NCI-H128 (cell line): ENCODE measurements around the gene AHRR.

Experiments
- DNase-seq: peaks from one replicate; lab custom pipeline; 2025; ENCODE audit not compliant: unreplicated experiment; lab: John Stamatoyannopoulos, UW

AHRR gene

DNA sequence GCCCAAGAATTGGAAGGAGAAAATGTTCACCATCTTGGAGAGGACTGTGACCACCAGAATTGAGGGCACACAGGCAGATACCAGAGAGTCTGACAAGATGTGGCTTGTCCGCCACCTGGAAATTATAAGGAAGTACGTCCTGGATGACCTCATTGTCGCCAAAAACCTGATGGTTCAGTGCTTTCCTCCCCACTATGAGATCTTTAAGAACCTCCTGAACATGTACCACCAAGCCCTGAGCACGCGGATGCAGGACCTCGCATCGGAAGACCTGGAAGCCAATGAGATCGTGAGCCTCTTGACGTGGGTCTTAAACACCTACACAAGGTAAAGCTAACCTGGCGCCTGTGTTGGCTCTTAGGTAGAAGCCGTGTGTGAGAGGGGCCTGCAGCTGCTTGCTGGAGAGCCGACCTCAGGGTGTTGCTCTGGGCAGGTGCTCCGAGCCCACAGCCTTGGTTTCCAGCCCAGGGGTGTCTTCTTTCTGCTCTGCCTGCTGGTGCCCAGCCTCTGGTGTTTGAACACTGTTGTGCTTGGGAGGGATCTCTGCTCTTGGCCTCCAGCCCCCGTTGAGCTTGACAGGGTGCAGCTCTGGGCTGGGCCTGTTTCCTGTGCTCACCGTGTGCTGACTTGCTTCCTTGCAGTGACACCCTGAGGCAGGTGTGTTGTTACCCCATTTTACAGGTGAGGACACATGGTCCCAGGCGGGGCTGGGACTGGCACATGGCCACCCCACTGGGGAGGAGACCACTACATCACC is 132.4 kb downstream of the AHRR start:
- no peak for DNase-seq

DNA sequence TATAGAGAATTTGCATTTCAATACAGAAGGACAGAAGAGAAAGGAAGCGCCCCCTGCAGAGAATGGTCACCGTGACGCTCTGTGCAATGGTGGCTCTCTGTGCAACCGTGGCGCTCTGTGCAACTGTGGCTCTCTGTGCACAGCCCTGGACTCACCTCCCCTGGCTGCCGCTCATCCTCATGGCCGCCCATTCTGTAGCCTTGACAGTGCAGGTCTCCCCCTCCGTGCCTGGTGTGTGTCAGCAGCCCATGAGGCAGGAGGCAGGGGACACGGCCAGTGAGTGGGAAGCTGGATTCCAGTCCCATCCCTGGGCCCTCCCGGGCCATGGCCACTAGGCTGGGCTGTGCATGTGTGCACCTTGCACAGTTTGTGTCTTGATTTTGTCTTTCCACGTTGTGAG is 133.4 kb downstream of the AHRR start:
- DNase-seq = no peak

DNA sequence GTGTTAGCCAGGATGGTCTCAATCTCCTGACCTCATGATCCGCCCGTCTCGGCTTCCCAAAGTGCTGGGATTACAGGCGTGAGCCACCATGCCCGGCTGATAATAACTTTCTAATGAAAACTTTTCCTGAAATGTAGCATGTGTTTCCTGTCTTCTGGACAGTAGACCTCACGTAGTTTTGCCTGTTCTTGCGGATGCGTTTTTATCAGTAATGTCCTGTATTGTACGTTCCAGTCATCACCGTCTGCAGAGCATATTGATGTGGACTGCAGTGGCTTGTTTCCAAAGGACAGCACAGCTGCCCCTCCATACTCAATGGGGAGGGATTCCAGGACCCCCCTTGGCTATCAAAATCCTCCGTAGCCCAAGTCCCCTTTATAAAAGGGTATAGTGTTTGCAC is 134.3 kb downstream of the AHRR start:
- DNase-seq = no peak

DNA sequence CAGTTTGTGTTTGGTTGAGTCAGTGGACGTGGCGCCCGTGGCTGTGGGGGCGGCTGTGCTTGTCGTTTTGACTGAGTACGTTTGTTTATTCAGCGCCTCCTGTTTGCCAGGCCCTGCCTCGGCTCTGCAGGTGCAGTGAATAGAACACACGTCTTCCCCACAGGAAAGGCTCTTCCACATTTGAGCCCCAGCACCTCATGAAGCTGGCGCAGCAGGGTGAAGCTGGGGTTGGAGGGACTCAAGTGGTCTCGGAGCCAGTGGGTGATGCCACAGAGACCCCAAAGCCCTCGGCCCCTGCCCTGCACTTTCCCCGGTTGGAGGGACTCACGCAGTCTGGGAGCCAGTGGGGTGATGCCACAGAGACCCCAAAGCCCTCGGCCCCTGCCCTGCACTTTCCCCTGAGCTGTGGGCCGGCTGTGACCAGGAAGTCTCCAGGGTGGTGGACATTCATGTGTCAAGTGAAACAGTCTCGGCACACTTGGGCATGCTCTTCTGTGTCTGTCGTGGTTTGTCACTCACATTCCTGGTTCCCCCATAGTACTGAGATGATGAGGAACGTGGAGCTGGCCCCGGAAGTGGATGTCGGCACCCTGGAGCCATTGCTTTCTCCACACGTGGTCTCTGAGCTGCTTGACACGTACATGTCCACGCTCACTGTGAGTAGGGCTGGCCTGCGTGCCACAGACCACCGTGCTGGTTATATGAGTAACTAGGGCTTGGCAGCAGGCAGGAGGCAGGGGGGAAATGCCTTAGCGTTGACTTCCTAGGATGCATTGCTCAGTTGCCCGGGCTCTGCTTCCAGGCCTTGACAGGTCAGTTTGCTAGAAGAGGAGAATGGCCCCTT is 135.1 kb downstream of the AHRR start:
- DNase-seq = no peak

DNA sequence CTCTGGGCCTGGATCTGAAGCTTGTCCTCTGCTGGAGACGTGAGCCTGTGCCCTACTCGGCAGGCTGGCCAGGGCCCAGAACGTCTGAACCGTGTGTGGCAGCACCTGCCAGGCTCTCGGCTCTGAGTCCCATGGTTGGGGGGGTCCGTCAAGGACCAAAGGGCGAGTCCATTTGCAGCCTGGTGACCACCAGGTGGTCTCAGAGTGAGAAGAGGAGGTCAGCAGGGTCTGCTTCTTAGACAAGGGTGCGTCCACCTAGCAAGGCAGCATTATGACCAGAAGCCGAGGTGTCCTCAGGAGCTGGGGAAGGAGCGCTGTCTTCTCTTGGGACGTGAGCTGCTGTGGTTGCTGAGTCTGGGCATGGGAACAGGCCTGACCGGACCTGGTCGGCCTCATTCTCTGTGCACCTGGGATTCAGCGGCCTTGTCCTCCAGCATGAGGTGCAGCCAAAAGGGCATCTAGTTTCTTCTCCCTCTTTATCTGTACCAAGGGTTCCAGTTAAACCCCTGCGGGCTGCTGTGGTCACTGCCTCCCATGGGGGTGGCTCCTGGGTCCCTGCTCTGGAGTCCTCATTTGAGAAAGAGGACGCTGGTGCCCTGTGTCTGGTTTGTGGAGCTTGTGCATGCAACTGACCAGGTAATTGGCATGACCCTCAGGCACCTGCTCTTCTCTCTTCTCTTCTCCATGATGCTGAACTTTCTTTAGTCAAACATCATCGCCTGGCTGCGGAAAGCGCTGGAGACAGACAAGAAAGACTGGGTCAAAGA is 135.9 kb downstream of the AHRR start:
- DNase-seq = no peak

DNA sequence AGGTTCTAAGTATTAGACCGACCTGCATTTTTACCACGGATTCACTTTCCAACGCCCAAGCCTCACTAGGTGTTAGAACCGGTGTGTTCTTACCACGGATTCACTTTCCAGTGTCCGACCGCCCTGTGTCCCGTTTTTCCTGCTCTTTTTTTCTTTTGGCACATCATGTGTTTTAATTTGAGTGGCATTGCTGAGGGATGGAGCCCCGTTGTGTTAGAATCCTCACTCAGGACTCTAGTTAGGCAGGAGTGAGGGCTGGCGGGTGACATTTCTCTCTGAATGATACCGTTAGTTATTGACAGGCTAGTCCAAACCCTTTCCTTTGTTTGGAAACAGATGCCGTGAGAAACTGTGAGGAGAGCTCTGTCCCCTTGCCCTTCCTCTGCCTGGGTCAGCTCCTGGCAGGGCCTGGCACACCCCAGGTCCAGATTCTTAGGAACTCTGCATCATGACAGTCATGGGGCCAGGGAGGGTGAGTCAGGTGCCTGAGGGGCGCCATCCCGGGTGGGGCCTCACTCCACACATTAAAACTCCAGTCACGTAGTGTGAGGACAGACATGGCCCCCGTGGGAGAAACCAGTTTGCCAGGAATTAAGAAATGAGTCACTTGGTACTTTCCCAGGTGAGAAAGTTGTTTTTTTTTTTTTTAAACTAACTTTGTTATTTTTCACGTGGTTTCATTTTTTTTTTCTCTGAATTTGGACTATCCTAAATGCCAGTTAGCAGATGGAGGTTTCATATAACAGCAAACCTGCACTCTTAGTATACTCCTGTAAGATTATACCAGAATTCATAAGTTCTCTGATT is 137.2 kb downstream of the AHRR start:
- no peak for DNase-seq

DNA sequence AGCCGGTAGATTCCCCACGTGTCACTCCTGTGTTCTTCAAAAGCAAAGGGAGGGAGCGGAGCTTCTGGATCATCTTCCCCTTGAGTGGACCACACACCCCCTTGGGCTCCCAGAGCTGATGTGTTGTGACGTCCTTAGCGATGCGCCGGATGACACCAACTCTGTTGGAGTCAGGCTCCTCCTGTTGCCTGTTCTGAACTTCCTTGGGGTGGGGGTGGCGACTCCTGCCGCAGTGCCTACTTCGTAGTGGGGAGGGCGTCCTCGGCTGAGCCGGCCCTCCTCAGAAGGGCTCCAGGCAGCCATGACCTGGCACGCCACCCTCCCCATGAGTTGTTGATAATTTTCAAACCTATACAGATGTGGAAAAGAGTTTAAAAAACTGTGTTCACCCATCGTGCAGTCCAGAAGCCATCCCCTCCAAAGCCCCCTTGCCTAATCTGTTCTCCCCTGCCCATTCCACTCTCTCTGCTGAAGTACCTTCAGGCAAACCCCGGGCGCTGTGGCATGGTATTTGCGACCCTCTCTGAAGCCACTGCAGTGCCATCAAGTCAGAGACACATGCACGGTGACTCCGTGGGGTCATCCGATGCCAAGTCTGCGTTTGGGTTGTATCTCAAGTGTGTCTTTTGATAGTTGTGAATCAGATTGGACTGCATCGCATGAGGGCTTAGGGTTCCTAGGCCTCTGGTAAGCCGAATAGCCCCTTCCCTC is 138.2 kb downstream of the AHRR start:
- no peak for DNase-seq

DNA sequence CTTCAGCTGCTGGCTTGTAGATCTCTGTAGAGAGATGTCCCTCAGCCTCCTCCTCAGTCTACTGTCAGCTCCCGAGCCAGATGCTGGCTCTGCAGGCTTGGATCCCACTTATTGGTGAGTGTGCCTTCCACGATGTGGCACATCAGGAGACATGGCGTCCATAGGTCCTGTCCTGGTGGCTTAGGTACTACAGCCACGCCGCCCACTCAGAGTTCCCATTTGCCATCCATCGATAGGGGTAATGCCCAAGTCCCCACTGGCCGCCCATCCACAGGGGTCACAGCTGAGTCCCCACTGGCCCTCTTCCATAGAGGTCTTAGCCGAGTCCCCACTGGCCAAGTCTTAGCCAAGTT is 138.7 kb downstream of the AHRR start:
- no peak for DNase-seq

DNA sequence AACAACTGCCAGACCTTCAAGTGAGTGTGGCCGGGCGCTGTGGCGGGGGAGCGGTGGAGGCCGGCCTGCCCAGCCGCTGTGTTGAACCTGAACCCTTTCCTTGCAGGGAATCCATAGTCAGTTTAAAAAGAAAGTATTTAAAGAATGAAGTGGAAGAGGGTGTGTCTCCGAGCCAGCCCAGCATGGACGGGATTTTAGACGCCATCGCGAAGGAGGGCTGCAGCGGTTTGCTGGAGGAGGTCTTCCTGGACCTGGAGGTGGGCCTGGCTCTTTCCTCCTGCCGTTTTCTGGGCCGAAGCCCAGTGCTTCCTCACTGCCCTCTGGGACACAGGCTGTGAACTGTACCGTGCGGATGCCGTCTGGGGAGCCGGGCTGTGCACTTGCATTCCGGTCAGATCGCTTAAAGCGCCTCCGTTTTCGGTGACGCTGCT is 140.6 kb downstream of the AHRR start:
- DNase-seq = no peak

DNA sequence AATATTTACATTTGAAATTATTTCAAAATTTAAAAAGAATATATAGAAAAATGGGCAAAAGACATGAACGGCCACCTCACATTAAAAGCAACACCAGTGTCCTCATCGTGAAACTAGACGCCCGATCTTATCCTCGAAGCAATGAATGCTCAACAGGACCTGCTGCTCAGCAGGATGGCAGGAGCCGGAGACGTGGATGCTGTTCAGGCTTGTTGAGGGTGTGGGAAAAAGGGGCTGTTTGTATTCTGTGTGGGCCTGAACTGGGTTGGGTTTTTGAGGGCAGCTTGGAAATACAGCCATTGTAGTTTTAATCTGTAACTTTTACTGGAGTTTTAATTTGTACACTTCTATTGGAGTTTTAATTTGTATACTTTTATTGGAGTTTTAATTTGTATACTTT is 141.8 kb downstream of the AHRR start:
- DNase-seq = no peak

DNA sequence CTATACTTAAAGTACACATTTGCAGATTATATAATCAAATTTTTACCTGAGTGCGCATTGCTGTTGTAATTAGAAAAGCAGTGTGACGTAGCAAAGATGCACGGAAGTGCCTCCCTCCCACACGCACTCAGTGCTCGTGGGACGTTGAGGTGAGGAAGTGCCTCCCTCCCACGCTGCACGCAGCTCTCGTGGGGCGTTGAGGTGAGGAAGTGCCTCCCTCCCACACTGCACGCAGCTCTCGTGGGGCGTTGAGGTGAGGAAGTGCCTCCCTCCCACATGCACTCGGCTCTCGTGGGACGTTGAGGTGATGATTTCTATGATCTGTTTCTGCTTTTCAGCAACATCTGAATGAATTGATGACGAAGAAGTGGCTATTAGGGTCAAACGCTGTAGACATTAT is 142.4 kb downstream of the AHRR start:
- DNase-seq = no peak

DNA sequence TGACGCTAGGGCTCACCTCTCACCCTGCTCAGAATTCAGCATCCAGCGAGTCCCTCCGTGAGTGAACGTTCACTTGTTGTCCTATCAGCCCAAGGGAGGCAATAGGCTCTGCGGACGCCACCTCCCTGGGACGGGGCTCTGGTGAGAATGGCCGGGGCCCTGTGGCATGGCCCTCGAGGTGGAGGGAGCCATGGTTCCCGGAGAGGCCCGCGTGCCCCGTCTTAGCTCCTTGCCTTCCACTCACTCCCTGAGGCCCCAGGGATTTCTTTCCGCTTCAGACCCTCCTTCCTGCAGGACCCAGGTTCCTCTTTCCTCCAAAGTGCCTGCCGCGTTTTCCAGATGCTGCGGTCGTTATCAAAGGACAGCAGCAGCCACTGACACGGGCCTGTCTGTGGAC is 142.9 kb downstream of the AHRR start:
- DNase-seq = no peak

DNA sequence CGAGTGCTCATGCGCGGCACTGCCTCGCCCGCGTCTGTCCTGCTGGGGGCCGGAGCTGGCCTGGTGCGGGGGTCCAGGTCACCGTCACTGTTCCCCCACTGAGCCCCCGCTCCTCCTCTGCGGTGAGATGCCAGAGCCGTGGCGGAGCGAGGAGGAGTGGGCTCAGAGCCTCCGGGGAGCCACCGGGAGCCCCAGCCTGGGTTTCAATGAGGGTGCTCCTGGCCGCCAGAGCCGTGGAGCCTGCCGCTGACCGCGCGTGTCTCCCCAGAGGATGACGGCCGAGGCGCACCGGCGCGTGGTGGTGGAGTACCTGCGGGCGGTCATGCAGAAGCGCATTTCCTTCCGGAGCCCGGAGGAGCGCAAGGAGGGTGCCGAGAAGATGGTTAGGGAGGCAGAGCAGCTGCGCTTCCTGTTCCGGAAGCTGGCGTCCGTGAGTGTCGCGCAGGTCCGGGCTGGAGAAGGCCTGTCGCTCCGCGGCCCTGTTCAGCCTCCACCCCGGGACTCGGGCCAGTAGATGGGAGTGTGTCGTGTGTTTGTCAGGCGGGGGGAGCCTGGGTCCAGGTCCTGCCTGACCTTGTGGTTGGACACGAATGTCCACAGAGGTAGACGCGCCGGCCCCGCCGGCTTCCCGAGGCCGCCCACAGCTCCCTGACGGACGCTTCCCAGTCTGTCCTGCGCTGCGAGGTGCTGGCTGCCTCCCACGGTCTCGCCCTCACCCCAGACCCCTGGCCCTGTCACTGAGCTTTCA is 143.5 kb downstream of the AHRR start:
- DNase-seq = no peak

DNA sequence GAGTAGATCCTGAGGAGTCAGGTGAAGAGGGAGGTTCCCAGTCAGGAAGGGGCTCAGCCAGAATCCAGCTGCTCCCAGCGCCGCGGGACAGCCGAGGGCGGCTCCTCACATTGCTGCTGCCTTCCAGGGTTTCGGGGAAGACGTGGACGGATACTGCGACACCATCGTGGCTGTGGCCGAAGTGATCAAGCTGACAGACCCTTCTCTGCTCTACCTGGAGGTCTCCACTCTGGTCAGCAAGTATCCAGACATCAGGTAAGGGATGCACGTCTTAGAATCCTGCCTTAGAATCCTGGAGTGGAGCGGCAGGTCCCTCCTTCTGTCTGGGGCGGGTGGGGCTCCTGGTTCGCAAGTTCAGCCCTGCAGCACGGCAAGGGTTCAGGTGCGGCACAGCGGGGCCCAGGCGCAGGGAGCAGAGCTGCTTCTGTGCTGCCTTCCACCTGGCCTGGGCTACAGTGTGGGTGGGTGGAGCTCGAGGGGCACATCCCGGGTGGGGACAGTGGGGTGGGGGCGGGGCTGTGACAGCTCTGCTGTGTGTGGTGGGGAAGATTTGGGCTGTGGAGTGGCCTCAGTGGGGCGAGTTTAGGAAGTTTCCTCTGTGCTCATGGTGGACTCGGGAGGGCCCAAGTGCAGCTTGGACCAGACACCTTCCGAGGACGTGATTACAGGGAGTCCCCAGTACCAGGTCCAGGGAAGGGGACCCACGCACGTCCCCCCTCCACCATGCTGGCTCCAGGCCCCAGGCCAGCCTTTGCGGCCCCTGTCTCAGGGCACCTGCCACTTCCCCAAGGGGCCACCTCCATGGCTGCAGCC is 144.3 kb downstream of the AHRR start:
- no peak for DNase-seq

DNA sequence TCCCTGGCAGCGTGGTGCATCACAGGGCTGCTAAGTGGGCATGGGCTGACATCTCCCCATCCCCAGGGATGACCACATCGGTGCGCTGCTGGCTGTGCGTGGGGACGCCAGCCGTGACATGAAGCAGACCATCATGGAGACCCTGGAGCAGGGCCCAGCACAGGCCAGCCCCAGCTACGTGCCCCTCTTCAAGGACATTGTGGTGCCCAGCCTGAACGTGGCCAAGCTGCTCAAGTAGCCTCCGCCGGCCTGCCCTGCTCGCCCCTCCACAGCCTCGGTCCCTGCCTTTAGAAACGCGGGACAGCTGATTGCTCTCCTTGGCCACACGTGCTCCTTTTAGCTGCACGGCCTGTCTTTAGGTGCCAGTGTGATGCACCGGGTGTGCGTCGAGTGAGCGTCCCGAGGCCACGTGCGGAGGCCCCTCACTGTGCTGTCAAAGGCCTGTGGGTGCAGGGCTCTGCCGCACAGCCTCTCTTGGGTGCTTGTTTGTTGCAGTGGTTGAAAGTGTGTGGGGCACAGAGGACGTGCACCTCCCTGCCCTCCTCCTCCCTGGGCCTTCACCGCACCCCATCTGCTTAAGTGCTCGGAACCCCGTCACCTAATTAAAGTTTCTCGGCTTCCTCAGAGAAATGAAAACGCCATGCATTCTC is 145.3 kb downstream of the AHRR start:
- no peak for DNase-seq

DNA sequence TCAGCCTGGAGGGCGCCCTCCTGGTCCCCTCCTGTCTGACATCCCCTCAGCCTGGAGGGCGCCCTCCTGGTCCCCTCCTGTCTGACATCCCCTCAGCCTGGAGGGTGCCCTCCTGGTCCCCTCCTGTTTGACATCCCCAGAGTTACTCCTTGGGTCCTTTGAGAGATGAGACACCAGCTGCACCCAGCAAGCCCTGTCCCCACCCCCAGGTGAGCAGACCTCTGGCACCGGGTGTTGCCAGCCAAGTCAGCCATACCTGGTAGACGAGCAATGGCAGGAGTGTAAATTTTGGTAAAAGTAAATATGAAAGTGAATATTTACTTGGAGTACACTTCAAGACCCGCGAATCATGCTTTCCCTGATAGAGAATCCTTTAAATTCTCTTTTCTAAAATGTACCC is 146.9 kb downstream of the AHRR start:
- no peak for DNase-seq

DNA sequence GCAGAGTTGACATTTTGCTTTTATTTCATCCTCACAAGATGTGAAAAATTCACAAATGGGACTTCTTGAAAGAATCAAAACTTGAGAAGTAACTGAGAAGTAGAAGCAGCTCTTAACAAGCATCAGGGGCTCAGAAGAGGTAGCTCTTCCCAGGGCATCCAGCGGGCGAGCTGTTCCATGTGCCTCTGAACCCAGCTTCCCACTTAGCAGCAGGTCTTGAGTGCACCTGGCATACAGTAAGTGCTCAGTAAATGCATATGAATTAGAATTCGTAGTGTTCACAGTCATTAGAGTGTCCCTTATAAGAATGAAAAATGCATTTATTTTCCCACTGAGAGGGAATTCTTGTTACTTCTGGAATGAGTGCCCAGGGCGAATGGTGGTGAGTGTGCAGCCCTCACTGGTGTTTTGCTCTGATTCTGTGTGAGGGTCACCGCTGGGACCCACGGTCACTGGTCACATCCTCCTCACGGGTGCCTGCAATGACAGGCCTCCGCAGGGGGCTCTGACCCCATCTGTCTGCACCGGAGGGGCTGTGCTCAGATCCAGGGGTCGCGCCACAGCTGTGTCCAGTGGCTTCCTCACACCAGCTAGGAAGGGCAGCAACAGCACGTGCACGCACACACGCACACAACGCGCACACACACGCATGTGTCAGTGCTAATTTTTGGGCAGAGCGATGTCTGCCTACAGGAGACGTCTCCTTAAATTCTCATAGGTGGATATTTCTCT is 148.4 kb downstream of the AHRR start:
- DNase-seq = no peak
